Osteocyte (in vitro differentiated cells): ENCODE measurements around the gene DIRAS3. TPM values are rescaled to one million over a fixed set of nuclear protein-coding genes. Genes with fewer than 3 reads are reported as not detected.

Source experiments
- DNase-seq: peaks from one replicate; pipeline ENCODE4 v3.0.0; 2021; ENCODE audit warnings: mixed read lengths; ENCODE audit not compliant: unreplicated experiment; ENCODE audit errors: extremely low spot score
- H3K27ac Mint-ChIP-seq: one replicate; pipeline ENCODE4 v1.8.0; 2021; ENCODE audit warnings: mild to moderate bottlenecking, mixed read lengths; ENCODE audit not compliant: unreplicated experiment
- H3K27me3 Mint-ChIP-seq: one replicate; pipeline ENCODE4 v1.8.0; 2021; ENCODE audit warnings: mixed read lengths; ENCODE audit not compliant: unreplicated experiment
- H3K36me3 Mint-ChIP-seq: one replicate; pipeline ENCODE4 v1.8.0; 2021; ENCODE audit warnings: mixed read lengths; ENCODE audit not compliant: unreplicated experiment
- H3K4me1 Mint-ChIP-seq: one replicate; pipeline ENCODE4 v1.8.0; 2021; ENCODE audit warnings: mixed read lengths; ENCODE audit not compliant: unreplicated experiment
- H3K4me3 Mint-ChIP-seq: one replicate; pipeline ENCODE4 v1.8.0; 2021; ENCODE audit warnings: mild to moderate bottlenecking, moderate library complexity, mixed read lengths; ENCODE audit not compliant: unreplicated experiment
- H3K9me3 Mint-ChIP-seq: one replicate; pipeline ENCODE4 v1.8.0; 2021; ENCODE audit warnings: mixed read lengths; ENCODE audit not compliant: unreplicated experiment
- total RNA-seq: library from RNA; stranded (reverse); gene quantifications from 2 replicates; pipeline ENCODE4 v1.2.1, GENCODE V29; 2021
- TF ChIP-seq, protein P1 (sequence below): fragments of 200-600 bp; sonication (generic); IDR thresholded peaks from 2 replicates; pipeline ENCODE4 v1.5.0; 2021; ENCODE audit warnings: antibody characterized with exemption, mild to moderate bottlenecking, moderate library complexity

The DIRAS3 gene
- total RNA-seq, 1 donor from 2014 or later: 1.4 TPM

DNA sequence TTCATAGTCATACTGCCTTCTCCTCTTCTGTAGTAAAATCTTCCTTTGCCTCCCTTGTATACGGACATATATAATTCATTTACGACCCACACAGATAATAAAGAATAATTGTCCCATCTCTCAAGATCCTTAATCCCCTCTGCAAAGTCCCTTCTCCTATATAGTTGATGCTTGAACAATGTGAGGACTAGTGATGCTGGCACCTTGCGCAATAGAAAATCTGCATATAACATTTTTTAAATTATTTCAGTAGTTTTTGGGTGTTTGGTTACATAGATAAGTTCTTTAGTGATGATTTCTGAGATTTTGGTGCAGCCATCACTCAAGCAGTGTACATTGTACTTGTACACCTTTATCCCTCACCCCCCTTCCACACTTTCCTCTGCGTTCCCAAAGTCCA, 21.0 kb downstream of the DIRAS3 start:
- no peak for DNase-seq
- peaks cover 3% of the 10 kb centered on the region for H3K9me3 Mint-ChIP-seq
- H3K27me3 Mint-ChIP-seq: peaks cover 6% of the 10 kb centered on the region
- TF ChIP-seq, protein P1, sequence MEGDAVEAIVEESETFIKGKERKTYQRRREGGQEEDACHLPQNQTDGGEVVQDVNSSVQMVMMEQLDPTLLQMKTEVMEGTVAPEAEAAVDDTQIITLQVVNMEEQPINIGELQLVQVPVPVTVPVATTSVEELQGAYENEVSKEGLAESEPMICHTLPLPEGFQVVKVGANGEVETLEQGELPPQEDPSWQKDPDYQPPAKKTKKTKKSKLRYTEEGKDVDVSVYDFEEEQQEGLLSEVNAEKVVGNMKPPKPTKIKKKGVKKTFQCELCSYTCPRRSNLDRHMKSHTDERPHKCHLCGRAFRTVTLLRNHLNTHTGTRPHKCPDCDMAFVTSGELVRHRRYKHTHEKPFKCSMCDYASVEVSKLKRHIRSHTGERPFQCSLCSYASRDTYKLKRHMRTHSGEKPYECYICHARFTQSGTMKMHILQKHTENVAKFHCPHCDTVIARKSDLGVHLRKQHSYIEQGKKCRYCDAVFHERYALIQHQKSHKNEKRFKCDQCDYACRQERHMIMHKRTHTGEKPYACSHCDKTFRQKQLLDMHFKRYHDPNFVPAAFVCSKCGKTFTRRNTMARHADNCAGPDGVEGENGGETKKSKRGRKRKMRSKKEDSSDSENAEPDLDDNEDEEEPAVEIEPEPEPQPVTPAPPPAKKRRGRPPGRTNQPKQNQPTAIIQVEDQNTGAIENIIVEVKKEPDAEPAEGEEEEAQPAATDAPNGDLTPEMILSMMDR: no peak
- H3K4me1 Mint-ChIP-seq: no peaks in the 10 kb centered on the region
- H3K36me3 Mint-ChIP-seq: no peaks in the 10 kb centered on the region
- no peak overlapping the region for H3K4me3 Mint-ChIP-seq
- H3K27ac Mint-ChIP-seq: no peak overlapping the region

DNA sequence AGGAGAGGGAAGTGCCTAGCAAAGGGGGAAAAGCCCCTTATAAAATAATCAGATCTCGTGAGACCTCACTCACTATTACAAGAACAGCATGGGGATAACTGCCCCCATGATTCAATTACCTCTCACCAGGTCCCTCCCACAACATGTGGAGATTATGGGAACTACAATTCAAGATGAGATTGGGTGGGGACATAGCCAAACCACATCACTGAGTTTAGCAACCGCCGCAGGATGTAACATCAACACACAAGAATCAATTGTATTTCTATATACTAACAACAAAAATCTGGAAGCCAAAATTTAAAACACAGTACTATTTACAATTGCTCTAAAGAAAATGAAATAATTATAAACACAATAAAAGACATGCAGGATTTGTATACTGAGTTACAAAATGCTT, 21.9 kb downstream of the DIRAS3 start:
- no peak for DNase-seq
- TF ChIP-seq, protein P1: no peak
- Mint-ChIP-seq H3K27me3 (peaks cover 5% of the 10 kb centered on the region), H3K36me3 (no peaks in the 10 kb centered on the region), H3K4me1 (no peaks in the 10 kb centered on the region), H3K9me3 (peaks cover 3% of the 10 kb centered on the region), H3K27ac (no peak overlapping the region), H3K4me3 (no peak overlapping the region)

DNA sequence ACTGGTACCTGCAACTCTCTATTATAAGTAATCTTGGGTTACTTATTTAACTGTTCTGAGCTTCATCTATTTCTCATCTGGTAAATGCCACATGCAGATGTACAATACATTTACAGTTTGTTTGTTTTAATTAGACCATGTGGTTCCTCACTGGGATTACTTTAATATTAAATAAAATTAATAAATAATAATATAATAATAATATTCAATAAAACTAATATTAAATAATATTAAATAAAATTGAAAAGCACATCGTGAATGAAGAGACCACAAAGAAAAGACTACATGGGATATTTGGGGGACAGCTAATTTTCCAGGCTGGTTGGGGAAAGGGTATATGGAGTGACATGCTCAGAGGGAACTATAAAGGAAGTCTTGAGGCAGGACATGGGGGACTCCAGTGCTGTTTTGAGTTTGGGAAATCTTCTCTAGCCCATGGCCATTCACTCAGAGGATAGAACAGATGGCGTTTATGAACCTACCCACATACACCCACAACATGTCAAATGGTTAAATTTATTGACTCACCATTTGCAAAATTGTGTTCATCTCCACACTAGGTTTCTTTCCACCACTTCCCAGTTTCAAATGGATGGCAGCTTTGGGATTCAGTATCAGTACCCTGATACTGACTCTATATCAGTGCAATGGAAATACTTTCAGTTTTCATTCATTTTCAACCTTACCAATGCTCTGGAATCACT, 25.6 kb downstream of the DIRAS3 start:
- Mint-ChIP-seq H3K27ac (no peak overlapping the region), H3K9me3 (no peaks in the 10 kb centered on the region), H3K36me3 (no peaks in the 10 kb centered on the region), H3K27me3 (no peaks in the 10 kb centered on the region), H3K4me3 (no peak overlapping the region), H3K4me1 (no peaks in the 10 kb centered on the region)
- DNase-seq: no peak
- TF ChIP-seq, protein P1: no peak

DNA sequence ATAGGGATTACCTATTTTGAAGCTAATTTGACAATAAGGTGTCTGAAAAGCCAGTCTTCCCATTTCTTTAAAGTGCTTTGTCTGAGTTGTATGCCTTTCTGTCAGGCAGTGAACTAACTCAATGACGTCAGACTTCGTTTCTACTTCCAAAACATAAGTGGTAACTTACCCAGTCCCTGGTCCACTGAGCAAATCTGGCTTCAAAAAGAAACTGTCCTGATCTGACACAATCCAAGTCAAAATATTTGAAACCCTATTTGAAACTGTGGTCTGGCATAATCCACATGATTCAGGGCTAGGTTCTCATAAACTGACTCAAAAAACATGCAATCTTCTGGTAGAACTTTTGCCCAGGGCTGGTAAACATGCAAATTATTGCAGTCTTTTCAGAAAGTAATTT, 34.0 kb downstream of the DIRAS3 start:
- TF ChIP-seq, protein P1: no peak
- Mint-ChIP-seq H3K27me3 (no peaks in the 10 kb centered on the region), H3K4me3 (no peak overlapping the region), H3K4me1 (no peaks in the 10 kb centered on the region), H3K27ac (no peak overlapping the region), H3K9me3 (no peaks in the 10 kb centered on the region), H3K36me3 (no peaks in the 10 kb centered on the region)
- no peak for DNase-seq

DNA sequence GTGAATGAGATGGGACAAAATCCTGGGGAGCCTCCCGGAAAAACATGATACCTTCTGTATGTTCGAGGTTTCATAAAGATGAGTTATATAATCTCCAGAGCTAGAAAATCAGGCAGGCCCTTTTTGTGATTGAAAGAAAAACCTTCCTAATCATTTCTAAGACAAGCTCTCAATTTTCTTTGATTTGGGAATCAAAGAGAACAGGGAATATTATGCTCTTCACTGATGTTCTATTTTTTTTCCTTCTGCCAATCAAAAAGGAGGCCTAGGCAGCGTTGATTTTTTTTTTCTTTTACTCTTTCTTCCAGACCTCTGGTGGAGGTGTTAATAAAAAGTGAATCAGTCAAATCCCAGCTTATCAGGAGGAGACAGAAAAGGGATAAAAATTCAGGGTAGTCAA, 34.5 kb downstream of the DIRAS3 start:
- no peaks in the 10 kb centered on the region for H3K36me3 Mint-ChIP-seq
- no peak overlapping the region for H3K4me3 Mint-ChIP-seq
- TF ChIP-seq, protein P1: no peak
- H3K4me1 Mint-ChIP-seq: no peaks in the 10 kb centered on the region
- no peaks in the 10 kb centered on the region for H3K9me3 Mint-ChIP-seq
- no peaks in the 10 kb centered on the region for H3K27me3 Mint-ChIP-seq
- DNase-seq: no peak
- no peak overlapping the region for H3K27ac Mint-ChIP-seq
